OCI-LY1 (cell line): ENCODE data around the gene IL12RB1.

ENCODE experiments used
- CTCF ChIP-seq: fragments of 200-600 bp; sonication (generic), shearing (Covaris generic); IDR thresholded peaks from 2 replicates; pipeline ENCODE4 v1.5.1; 2017; ENCODE audit warnings: mild to moderate bottlenecking, antibody characterized with exemption, low read length, moderate library complexity, mixed read lengths
- EZH2 ChIP-seq: fragments of 200-600 bp; sonication (generic), shearing (Covaris generic); IDR thresholded peaks from 2 replicates; pipeline ENCODE4 v1.8.0; 2017; ENCODE audit warnings: borderline replicate concordance, mixed run types, mild to moderate bottlenecking, antibody characterized with exemption, low read length, moderate library complexity, mixed read lengths

- TF ChIP-seq EZH2: no peak
- no peak for TF ChIP-seq CTCF
Measured at GRCh38 chr19:18046059-18046718, 40.5 kb downstream of the IL12RB1 start.
